Activated T-cell treated with anti-CD3 and anti-CD28 coated beads for 1 hour (primary cell): ENCODE data around the gene MLANA.
"Not testable (repeated sequence)": the region's sequence is repeated elsewhere in the genome, so short reads cannot be mapped to it uniquely, and the experiment has no call there.

Experiments used
- DNase-seq: peaks from one replicate; pipeline ENCODE4 v3.0.0-alpha.2; 2020; ENCODE audit warnings: low read depth

Gene MLANA

DNA sequence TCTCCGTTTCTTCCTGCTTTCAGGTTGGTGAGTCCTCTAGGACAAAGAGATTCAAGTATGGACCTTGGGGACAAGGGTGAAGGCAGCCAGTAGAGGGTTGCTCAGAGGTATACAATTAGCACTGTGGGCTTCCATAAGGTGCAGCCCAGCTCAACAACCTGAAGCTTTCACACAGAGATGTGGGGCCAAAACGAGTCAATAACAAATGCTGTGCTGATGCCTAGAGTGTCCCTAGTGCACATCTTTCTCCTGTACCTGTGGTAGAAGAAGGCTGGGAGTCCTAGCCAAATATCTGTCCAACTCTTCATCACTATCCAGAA, 20.7 kb upstream of the MLANA start:
- no peak for DNase-seq

GRCh38 chr9:5870691-5871090, 20.0 kb upstream of the MLANA start:
- DNase-seq, result no peak

GRCh38 chr9:5871785-5872184, 18.9 kb upstream of the MLANA start:
- DNase-seq, result no peak

- no peak for DNase-seq
Measured at GRCh38 chr9:5872511-5872910, 18.2 kb upstream of the MLANA start.

DNA sequence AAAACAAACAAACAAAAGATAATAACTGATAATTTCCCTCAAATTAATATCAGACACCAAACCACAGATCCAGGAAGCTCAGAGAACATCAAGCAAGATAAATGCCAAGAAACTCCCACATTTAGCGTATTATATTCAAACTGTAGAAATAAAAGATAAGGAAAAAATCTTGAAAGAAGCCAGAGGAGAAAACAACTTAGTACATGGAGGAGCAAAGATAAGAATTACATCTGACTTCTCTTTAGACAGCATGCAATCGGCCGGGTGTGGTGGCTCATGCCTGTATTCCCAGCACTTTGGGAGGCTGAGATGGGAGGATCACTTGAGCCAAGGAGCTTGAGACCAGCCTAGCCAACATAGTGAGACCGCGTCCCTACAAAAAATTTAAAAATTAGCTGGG, 17.2 kb upstream of the MLANA start:
- no peak for DNase-seq

- no peak for DNase-seq
Measured at GRCh38 chr9:5874048-5874447, 16.6 kb upstream of the MLANA start.

GRCh38 chr9:5876026-5876425, 14.7 kb upstream of the MLANA start:
- DNase-seq, result no peak

DNA sequence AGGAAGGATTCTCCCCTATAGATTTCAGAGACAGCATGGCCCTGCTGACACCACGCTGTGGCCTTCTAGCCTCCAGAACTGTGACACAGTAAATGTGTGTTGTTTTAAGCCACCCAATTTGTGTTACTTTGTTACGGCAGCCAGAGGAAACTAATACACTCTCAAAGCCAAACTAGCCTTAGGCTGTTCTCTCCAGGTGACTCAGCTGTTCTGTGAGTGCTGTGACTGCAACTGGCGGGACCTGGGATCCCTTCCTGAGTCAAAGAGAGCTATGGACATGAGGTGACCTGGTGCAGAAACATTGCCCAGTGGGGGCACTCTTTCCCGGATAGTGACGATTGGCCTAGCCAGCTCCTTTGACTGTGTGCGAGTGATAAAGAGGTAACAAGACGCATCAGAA, 14.0 kb upstream of the MLANA start:
- DNase-seq, result no peak

DNA sequence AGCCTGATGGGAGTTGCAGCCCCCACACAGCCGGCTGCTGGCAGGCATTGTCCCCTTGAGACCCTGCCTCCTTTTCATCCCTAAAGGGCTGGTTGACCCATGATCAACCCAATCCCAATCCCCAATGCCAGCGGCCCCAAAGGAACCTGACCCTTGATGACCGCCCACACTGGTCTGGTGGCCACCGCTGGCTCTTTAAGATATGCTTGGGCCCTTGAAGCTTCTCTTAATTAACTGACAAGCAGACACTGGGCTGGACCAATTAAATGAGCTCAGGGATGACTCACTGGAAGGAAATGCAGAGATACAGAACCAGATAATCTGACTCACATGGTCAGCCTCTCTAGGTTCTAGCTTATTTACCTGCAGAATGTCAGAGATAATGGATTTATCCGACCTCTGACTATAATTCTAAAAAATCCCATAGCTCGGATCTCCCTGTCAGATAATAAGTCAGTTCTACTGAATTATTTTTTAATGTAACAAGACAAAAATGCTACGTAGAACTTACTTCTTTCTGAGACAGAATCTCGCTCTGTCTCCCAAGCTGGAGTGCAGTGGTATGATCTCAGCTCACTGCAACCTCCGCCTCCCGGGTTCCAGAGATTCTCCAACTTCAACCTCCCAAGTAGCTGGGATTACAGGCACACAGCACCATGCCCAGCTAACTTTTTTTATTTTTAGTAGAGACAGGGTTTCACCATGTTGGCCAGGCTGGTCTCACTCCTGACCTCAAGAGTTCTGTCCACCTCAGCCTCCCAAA, 11.1 kb upstream of the MLANA start:
- DNase-seq, result no peak

DNA sequence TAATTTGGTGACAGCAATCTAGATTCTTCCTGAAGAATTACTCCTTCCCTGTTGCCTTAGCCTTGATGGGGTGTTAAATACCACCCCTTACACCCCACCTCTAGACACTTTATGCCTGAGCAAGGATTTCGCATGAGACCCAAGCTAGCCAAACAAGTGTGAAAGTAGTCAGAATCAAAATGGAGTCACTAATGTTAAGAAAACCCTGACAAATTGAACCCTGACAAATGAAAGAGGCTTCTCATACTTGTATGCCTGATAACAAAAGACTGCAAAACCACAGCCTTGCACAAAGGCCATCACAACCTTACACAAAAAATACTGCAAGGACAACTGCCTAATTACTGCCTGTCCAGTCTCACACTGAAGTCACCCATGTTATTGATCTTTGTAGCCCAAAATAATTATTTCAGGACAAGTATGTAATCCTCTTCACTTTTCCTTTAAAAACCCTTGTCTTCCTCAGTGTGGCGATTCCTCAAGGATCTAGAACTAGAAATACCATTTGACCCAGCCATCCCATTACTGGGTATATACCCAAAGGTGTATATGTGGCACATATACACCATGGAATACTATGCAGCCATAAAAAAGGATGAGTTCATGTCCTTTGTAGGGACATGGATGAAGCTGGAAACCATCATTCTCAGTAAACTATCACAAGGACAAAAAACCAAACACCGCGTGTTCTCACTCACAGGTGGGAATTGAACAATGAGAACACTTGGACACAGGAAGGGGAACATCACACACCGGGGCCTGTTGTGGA, 8.3 kb upstream of the MLANA start:
- not testable (repeated sequence) for DNase-seq

GRCh38 chr9:5884191-5884590, 6.5 kb upstream of the MLANA start:
- DNase-seq, result no peak

GRCh38 chr9:5886114-5886939, 4.4 kb upstream of the MLANA start:
- peak; percentile 75 for DNase-seq

- no peak for DNase-seq
Measured at GRCh38 chr9:5892456-5893133, 1.9 kb downstream of the MLANA start.

- DNase-seq, result no peak
Measured at GRCh38 chr9:5893134-5893505, 2.4 kb downstream of the MLANA start.

- DNase-seq, result no peak
Measured at GRCh38 chr9:5893591-5894236, 3.0 kb downstream of the MLANA start.

- no peak for DNase-seq
Measured at GRCh38 chr9:5894237-5894959, 3.7 kb downstream of the MLANA start.

GRCh38 chr9:5895782-5896181, 5.1 kb downstream of the MLANA start:
- DNase-seq, result no peak

GRCh38 chr9:5896863-5897262, 6.2 kb downstream of the MLANA start:
- no peak for DNase-seq

GRCh38 chr9:5897851-5898250, 7.2 kb downstream of the MLANA start:
- DNase-seq, result no peak

DNA sequence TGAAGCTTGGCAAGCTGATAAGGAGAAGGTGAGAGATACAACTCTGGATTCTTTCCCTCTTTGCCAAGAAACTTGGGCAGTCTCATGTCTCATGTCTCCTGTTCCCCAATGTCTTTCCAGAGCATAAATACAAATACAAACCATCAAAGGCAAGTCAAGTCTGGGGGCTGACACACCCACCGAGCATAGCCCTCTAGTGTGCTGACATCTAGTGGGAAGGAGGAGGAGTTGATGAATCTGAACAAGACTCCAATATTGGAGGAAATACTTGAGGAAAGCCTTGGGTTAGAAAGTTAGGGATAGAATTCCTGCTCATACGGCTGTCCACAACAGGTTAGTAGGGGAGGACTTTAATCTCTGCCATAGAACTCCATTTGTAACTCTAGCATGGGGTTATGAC, 8.6 kb downstream of the MLANA start:
- DNase-seq, result no peak

DNA sequence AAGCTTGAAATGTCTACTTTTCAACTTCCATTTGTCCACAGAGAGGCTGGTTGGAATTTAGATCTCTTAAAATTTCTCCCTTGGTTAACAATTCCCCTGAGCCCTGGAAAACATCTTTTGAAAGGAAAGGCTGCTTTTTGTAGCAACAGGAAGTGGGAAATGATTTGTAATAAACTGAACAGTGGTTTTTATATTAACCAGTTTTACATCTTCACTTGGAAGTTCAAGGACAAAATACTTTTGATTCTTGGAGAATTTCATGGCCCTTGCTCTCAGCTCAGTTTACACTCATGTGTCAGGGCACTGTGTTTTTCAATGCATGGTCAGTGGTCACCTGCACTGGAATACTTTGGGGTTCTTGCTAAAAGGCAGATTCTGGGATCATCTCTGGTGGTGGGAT, 9.9 kb downstream of the MLANA start:
- no peak for DNase-seq
